GM12873 (cell line): ENCODE data around the gene TMC1.
A peak's percentile ranks its signal among the peaks of the same experiment; 100 is the strongest.

ENCODE experiments used
- TF ChIP-seq, protein P1 (sequence below): IDR thresholded peaks from 2 replicates; pipeline ENCODE4 v1.5.1; 2012; ENCODE audit warnings: low read depth, mild to moderate bottlenecking, moderate library complexity, low read length, control low read depth; ENCODE audit not compliant: insufficient read depth; ENCODE audit errors: missing control alignments

The TMC1 gene

DNA sequence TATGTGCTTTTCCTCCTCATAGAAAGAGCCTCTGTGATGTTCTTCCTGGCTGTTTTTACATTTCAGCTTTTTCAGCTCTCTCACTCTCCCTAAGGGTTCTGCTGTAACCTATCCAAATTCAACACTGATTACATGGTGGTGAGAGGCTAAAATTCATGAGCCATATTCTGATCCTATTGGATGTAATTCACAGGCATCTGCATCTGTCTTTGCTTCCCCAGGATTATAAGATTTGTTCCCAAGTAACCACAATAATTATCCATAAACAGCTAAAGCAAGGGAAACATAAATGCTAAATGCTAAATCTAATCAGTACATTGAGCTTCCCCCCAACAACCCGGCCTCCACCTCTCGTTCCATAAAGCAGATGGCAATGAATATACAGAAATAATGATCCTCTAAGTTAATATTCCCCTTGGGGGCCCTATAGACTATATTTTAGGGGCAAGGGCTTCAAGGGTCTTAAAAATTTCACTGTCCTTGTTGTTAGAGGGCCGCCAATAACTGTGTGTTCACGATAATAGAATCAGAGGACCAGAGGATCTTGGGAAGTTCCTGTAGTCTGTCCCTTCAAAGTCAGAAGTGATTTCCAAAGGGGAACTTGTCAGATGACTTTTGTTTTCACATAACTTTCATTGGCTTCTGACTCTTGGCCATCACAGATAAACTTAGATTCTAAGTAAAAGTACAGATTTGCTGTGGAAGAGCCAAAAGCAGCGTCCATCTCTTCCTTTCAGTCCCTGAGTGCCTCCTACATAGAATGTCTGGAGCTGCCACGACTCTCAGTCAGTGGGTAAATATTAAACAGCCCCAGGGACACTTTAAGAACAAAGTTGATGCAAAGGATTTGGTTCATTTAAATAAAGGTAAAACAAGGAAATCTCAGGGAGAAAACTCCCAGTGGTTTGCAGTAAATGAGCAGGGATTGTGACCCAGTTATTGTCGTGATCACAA, 305.9 kb downstream of the TMC1 start:
- TF ChIP-seq, protein P1, sequence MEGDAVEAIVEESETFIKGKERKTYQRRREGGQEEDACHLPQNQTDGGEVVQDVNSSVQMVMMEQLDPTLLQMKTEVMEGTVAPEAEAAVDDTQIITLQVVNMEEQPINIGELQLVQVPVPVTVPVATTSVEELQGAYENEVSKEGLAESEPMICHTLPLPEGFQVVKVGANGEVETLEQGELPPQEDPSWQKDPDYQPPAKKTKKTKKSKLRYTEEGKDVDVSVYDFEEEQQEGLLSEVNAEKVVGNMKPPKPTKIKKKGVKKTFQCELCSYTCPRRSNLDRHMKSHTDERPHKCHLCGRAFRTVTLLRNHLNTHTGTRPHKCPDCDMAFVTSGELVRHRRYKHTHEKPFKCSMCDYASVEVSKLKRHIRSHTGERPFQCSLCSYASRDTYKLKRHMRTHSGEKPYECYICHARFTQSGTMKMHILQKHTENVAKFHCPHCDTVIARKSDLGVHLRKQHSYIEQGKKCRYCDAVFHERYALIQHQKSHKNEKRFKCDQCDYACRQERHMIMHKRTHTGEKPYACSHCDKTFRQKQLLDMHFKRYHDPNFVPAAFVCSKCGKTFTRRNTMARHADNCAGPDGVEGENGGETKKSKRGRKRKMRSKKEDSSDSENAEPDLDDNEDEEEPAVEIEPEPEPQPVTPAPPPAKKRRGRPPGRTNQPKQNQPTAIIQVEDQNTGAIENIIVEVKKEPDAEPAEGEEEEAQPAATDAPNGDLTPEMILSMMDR = no peak

DNA sequence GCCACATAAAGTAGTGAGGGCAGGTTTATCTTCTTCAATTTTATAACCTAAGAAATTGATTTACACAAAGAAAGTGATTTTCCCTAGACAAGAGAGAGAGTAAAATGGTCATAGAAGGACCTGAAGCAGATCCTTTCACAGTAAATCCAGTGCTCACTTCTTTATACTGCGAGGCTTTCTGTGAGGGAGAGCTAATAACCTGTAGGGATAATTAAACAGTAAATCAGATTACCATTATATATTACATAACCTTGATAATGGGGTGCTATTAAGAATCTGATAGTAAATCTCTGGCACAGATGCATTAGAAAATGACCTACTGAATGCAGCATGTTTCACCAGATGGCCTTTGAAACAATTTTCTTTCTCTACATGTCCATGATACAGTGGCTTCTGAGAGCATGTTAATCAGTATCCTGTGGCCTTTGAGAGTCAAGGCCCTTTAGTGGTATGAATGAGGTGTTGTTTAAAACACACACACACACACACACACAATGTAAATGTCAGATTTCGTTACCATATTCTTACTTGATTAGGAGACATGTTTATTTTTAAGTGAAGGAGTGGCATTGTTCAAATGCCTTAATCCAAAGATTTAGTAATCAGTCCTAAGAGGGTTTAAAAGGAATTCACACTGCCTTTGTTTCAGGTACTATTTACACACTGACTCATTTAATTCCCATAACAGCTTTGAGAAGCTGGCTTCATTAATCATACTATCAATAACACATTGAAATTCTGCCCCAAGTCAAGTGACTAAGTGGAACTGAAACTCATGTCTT, 306.7 kb downstream of the TMC1 start:
- TF ChIP-seq, protein P1 = no peak

DNA sequence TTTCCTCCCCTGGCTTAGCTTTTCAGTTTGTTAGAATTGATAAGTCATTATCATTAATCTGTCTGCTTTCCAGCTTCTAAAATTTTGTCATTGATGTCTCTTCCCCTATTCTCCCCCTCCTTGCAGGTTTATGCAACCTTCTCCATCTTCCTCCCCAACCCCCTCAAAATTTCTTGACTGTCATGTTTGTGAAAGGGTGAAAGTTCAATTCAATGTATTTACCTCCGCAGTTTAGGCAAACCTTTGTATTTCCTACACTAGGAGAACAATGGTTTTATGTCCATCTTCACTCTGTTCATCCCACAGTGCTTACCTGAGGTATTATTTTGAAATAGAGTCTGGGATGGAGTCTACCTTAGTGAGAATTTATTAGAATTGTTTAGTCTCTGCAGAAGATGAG, 313.6 kb downstream of the TMC1 start:
- TF ChIP-seq, protein P1 = no peak

DNA sequence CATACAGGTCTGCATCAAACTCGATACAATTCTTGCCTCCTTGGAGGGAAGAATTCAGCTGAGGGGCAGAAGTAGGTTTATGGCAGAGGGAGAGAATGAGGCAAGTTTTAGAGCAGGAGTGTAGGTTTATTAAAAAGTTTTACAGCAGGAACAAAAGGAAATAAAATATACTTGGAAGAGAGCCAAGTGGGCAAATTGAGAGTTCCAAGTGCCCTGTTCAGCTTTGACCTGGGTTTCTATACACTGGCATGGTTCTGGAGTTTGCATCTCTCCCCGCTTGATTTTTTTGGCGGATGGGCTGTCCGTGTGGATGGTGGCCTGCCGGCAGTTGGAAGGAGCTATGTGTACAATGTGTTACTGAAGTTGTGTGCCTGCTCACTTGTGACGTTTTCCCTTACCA, 315.4 kb downstream of the TMC1 start:
- TF ChIP-seq, protein P1 = no peak

DNA sequence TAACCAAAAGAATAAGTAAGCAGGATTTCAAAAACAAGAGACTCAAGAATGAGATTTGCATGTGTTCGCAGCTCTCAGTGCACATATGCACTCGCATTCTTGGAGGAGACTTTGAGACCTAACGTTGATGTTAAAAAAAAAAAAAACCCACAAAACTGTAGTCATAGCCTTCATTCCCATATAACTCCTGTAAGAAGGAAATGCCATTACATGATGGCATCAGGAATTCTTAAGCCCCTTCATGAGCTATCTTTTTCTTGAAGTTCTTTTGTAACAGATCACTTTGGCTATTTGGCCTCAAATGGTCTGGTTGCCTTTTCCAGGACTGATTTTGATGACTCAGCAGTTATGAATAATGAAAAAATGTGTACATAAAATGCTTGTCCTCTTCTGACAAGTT, 317.7 kb downstream of the TMC1 start:
- TF ChIP-seq, protein P1 = no peak

DNA sequence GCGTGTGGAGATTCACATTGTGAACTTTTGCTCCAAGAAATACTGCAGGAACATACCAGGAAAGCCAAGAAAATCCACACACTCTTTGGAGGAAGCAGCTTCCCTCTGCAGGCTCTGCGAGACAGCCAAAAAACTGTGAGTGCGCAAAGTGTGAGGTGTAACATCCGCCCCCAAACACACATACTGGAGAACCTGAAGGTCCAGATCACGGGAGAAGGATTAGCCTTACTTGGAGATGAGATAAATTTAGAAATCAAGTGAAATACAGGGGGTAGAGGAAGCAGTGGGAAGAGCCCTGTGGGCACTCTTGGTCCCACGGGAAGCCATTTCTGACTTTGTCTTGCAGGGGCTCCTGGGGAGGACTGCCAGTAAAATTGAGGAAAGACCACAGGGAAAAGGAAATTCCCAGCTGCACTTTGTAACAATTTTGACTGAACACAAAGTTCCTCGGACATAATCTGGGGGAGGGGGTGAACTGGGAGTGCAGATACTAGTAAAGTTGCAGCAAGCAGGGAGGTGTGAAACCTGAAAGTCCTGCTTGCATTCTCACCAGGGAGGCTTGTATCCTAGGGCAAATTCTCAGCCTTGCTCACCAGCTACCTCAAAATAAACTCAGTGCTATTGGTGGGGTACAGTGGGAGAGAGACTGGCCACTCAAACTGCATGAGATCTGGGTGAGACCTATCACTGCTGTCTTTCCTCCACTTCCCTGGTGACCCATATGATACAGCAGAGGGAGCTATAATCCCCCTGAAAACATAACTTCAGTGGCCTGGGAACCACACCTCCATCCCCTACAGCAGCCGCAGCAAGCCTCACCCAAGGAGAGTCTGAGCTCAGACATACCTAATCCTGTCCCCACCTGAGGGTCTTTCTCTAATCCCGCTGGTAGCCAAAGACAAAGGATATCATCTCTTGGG, 322.4 kb downstream of the TMC1 start:
- TF ChIP-seq, protein P1 = peak; percentile 21
